HepG2 (cell line): ENCODE results near the gene XCL2.

Source experiments
- EZH2 ChIP-seq: conservative IDR thresholded peaks from 2 replicates; pipeline ENCODE4 v1.6.1; 2012; ENCODE audit warnings: mild to moderate bottlenecking, low read depth, low read length, moderate library complexity
- GTF3A ChIP-seq: sonication (generic); formaldehyde crosslinking; conservative IDR thresholded peaks from 2 replicates; pipeline ENCODE4 v1.4.0; 2020; ENCODE audit warnings: mild to moderate bottlenecking, missing genetic modification reagents
- MXI1 ChIP-seq: IDR thresholded peaks from 3 replicates; pipeline ENCODE4 v1.6.1; 2012; ENCODE audit warnings: low read depth, low read length, inconsistent platforms, borderline replicate concordance
- NFYC ChIP-seq: IDR thresholded peaks from 2 replicates; pipeline ENCODE4 v1.6.1; 2016; ENCODE audit warnings: missing genetic modification reagents, missing compliant biosample characterization
- PRPF4 ChIP-seq: fragments of 200-400 bp; formaldehyde crosslinking; IDR thresholded peaks from 2 replicates; pipeline ENCODE4 v1.6.1; 2016; ENCODE audit warnings: low read length, low read depth; ENCODE audit not compliant: poor library complexity, severe bottlenecking
- ZNF432 ChIP-seq: sonication (generic); formaldehyde crosslinking; IDR thresholded peaks from 2 replicates; pipeline ENCODE4 v1.5.0; 2020; ENCODE audit warnings: missing genetic modification reagents, mild to moderate bottlenecking, borderline replicate concordance
- ZSCAN31 ChIP-seq: sonication (generic); formaldehyde crosslinking; IDR thresholded peaks from 2 replicates; pipeline ENCODE4 v1.5.0; 2020; ENCODE audit warnings: low read depth, mild to moderate bottlenecking, missing genetic modification reagents

DNA sequence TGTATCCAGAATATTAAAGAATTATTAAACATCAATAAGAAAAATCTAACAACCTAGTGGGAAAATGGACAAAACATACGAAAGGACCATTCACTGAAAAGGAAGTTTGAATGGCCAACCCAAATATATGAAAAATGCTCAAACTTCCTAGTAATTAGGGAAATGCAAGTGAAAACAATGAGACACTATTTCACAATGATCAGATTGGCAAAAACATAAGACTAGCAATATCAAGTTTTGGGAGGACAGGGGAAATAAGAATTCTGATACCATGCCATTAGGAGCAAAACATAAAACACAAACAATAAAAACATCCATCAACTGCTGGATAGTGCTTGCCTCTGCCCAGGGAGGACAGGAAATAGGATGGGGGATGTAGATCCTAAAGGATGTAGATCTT lies 14.3 kb downstream of the XCL2 start:
- TF ChIP-seq NFYC (no peak), ZSCAN31 (CRISPR knock-in tag) (no peak), MXI1 (no peak), PRPF4 (no peak), EZH2 (no peak), GTF3A (CRISPR knock-in tag) (no peak), ZNF432 (no peak)
